NT2/D1 (cell line): ENCODE measurements around the gene TMEM117.

Source experiments
- YY1 ChIP-seq: IDR thresholded peaks from 2 replicates; pipeline ENCODE4 v1.6.1; 2011; ENCODE audit not compliant: insufficient read length, insufficient read depth
- ZNF274 ChIP-seq: IDR thresholded peaks from 2 replicates; pipeline ENCODE4 v1.6.1; 2011; ENCODE audit warnings: mild to moderate bottlenecking, low read depth, low read length

GRCh38 chr12:44000309-44000952 lies 164.6 kb downstream of the TMEM117 start:
- no peak for TF ChIP-seq ZNF274
- no peak for TF ChIP-seq YY1
